Spleen (tissue), 11 donors: ENCODE results near the gene MBOAT2. TPM values are rescaled to one million over a fixed set of nuclear protein-coding genes. Genes with fewer than 3 reads are reported as not detected.

Source experiments
- DNase-seq: peaks from one replicate; pipeline ENCODE4 v3.0.0-alpha.2; 2020
- H3K27ac ChIP-seq, 8 donors: fragments of 200-600 bp; sonication (generic) in 7 of 8; 1 replicate in 4 of 8; 2 replicates in 4 of 8; pipeline versions ENCODE4 v1.5.0 to v1.8.0; 2016 to 2021; ENCODE audit warnings: inconsistent platforms in 4 of 8, mild to moderate bottlenecking in 4 of 8, moderate library complexity in 1 of 8
- H3K27me3 ChIP-seq, 7 donors: fragments of 200-600 bp; sonication (generic) in 6 of 7; replicated peaks in 1 of 7; 1 replicate in 4 of 7; 2 replicates in 3 of 7; pipeline versions ENCODE4 v1.5.0 to v1.8.0; 2016 to 2021; ENCODE audit warnings: inconsistent platforms in 3 of 7, mild to moderate bottlenecking in 1 of 7
- H3K36me3 ChIP-seq, 6 donors: fragments of 200-600 bp; sonication (generic) in 5 of 6; 1 replicate in 4 of 6; 2 replicates in 2 of 6; pipeline versions ENCODE4 v1.5.0 to v1.8.0; 2016 to 2021; ENCODE audit warnings: inconsistent platforms in 2 of 6
- H3K4me1 ChIP-seq, 6 donors: fragments of 200-600 bp; sonication (generic) in 5 of 6; 1 replicate in 3 of 6; 2 replicates in 3 of 6; pipeline versions ENCODE4 v1.5.0 to v1.8.0; 2016 to 2021; ENCODE audit warnings: inconsistent platforms in 3 of 6
- H3K4me3 ChIP-seq, 8 donors: fragments of 200-600 bp; sonication (generic) in 7 of 8; 1 replicate in 4 of 8; 2 replicates in 4 of 8; pipeline versions ENCODE4 v1.5.0 to v1.8.0; 2016 to 2021; ENCODE audit warnings: inconsistent platforms in 4 of 8, mild to moderate bottlenecking in 4 of 8, moderate library complexity in 2 of 8
- H3K9me3 ChIP-seq, 8 donors: fragments of 200-600 bp; sonication (generic) in 7 of 8; 1 replicate in 4 of 8; 2 replicates in 4 of 8; pipeline versions ENCODE4 v1.5.0 to v1.8.0; 2016 to 2021; ENCODE audit warnings: inconsistent platforms in 4 of 8
- CTCF ChIP-seq, 11 experiments: fragments of 200-600 bp in 7 of 11; fragments of 450-650 bp in 4 of 11; sonication (generic) in 4 of 11; IDR thresholded peaks in 8 of 11; conservative IDR thresholded peaks in 3 of 11; 1 replicate in 7 of 11; 2 replicates in 4 of 11; pipeline versions ENCODE4 v1.4.0 to v1.8.0; 2016 to 2021; ENCODE audit warnings: antibody characterized with exemption in 11 of 11, inconsistent platforms in 4 of 11, mild to moderate bottlenecking in 1 of 11
- POLR2A ChIP-seq, 3 donors: fragments of 450-650 bp; IDR thresholded peaks; one replicate each; pipeline ENCODE4 v1.5.1; 2017; ENCODE audit warnings: antibody characterized with exemption in 3 of 3, mild to moderate bottlenecking in 1 of 3
- POLR2AphosphoS5 ChIP-seq, 3 donors: sonication (generic); formaldehyde crosslinking; IDR thresholded peaks; one replicate each; pipeline ENCODE4 v1.5.1; 2017; ENCODE audit warnings: antibody characterized with exemption in 3 of 3
- WGBS, 5 donors: extraction: QIAGEN DNeasy Blood & Tissue Kit in 3 of 5; methylation state at CpG; one replicate each; pipeline versions ENCODE4 v1.1.5 to v1.1.7; 2013 to 2018; 5-methylcytosine and 5-hydroxymethylcytosine counted together
- intact Hi-C: fragments of 100-400 bp; cut with DNase I; formaldehyde crosslinking; loops from one replicate; pipeline ENCODE4 v1.15.0; 2023; ENCODE audit warnings: low total_unique reads
- polyA plus RNA-seq, 3 donors: library from polyadenylated mRNA; stranded (reverse); fragments of 200-250 nt; gene quantifications; one replicate each; pipeline ENCODE4 v1.2.1, GENCODE V29; 2013
- total RNA-seq, 7 donors: library from RNA; depleted of rRNA in 3 of 7; stranded (reverse); fragments of >200 nt in 3 of 7; fragmentation: NEBNext Ultra II Directional in 4 of 7; extraction: Animal tissue kit (Norgen Biotek cat#: 25700) in 4 of 7; gene quantifications; one replicate each; pipeline versions ENCODE4 v1.1.0 to v1.2.1, GENCODE V29; 2016 to 2021
- donor health status: healthy with polysubstance abuse.
- donor health status: DM: no; HTN: no; CAD: no; lungs with moderate emphysema.
- donor health status: DM: no; HTN: no; CAD: no.
- donor health status: Bipolar disorder and iron deficiency.
- donor health status: healthy.
- donor health status: DM: no; HTN: no; CAD: no.
- donor health status: DM: yes; HTN: yes; CAD: no.

Gene MBOAT2
- total and polyA plus RNA-seq, 10 donors = 1.9 to 44.1 (median 18.3) TPM

DNA sequence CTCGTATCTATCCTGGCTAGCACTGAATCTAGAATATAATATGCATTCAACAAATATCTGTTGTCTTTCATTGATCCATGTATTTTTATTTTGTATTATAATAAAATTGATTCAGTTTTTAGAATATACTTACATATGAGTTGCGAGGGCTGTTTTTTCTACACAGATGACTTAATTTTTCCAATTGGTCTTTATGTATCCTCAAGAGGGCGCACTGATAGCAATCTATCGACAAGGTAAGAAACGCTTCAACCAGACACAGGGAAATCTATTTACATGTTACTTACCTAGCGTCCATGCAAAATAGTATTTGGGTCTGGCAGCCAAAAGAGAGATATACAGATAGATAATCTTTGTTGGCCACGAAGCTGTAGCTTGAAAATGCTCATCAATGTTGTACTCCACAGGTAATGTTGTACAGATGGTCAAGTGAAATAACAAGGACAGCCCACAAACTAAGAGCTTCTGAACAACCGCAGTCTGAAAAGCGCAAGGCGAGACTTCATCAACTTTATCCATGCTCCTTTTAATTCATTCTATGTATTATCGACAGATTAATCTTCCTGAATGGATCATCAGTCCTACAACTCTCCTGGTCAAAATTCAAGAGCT lies 130.6 kb downstream of the MBOAT2 start:
- H3K27ac ChIP-seq = no peak overlapping the region
- WGBS, 5 donors = 51 to 59% (median 53%) methylated on average over 11 of the region's 11 CpGs
- no peaks in the 10 kb centered on the region for H3K9me3 ChIP-seq
- TF ChIP-seq POLR2AphosphoS5 (IDR thresholded peaks at IDR 0.05) (no peak), CTCF (IDR thresholded peaks at IDR 0.05 in 8 of 11, conservative IDR thresholded peaks at IDR 0.05 in 3 of 11) (peak in 5 of 11 experiments; percentile 29 to 46 (median 37)), POLR2A (IDR thresholded peaks at IDR 0.05) (no peak)
- no peaks in the 10 kb centered on the region for H3K27me3 ChIP-seq
- intact Hi-C loops = no loop called here
- H3K4me3 ChIP-seq = no peak overlapping the region
- H3K36me3 ChIP-seq = peaks cover 0 to 33% (median 0%) of the 10 kb centered on the region in 6 donors
- no peaks in the 10 kb centered on the region for H3K4me1 ChIP-seq
- DNase-seq = no peak

GRCh38 chr2:8870441-8870840 lies 133.0 kb downstream of the MBOAT2 start:
- TF ChIP-seq POLR2AphosphoS5 (IDR thresholded peaks at IDR 0.05) (no peak), POLR2A (IDR thresholded peaks at IDR 0.05) (no peak), CTCF (IDR thresholded peaks at IDR 0.05 in 8 of 11, conservative IDR thresholded peaks at IDR 0.05 in 3 of 11) (no peak)
- intact Hi-C loops = no loop called here
- Histone ChIP-seq H3K36me3 (peaks cover 0 to 24% (median 0%) of the 10 kb centered on the region in 6 donors), H3K9me3 (no peaks in the 10 kb centered on the region), H3K4me3 (no peak overlapping the region), H3K27me3 (no peaks in the 10 kb centered on the region), H3K27ac (no peak overlapping the region), H3K4me1 (no peaks in the 10 kb centered on the region)
- 79 to 94% (median 84%) methylated on average over 2 of the region's 2 CpGs for WGBS, 5 donors
- DNase-seq = no peak

DNA sequence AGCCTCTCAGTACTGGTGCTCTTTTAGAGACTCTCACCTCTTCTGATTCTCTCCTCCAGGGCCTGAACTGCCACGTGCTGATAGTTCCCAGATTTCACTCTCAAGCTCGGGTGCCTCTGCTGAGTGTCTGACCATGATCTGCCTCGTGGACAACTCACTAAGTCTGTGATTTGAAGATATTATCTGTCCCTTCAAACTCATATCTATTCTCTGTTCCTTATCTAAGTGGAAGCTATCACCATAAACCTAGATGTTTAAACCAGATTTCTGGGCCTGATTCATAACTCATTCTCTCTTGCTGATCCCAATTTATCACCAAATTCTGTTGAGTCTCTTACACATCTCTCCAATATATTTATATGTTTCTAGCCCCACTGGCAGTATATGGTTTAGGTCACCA lies 136.1 kb downstream of the MBOAT2 start:
- no peak for TF ChIP-seq POLR2A (IDR thresholded peaks at IDR 0.05)
- TF ChIP-seq CTCF (IDR thresholded peaks at IDR 0.05 in 8 of 11, conservative IDR thresholded peaks at IDR 0.05 in 3 of 11) = no peak
- no peak for TF ChIP-seq POLR2AphosphoS5 (IDR thresholded peaks at IDR 0.05)
- Histone ChIP-seq H3K4me1 (no peaks in the 10 kb centered on the region), H3K27me3 (no peaks in the 10 kb centered on the region), H3K27ac (no peak overlapping the region), H3K36me3 (peaks cover 0 to 49% (median 0%) of the 10 kb centered on the region in 6 donors), H3K4me3 (no peak overlapping the region), H3K9me3 (no peaks in the 10 kb centered on the region)
- no peak for DNase-seq
- intact Hi-C loops = no loop called here
- WGBS, 5 donors = 84 to 90% (median 87%) methylated on average over 3 of the region's 3 CpGs

DNA sequence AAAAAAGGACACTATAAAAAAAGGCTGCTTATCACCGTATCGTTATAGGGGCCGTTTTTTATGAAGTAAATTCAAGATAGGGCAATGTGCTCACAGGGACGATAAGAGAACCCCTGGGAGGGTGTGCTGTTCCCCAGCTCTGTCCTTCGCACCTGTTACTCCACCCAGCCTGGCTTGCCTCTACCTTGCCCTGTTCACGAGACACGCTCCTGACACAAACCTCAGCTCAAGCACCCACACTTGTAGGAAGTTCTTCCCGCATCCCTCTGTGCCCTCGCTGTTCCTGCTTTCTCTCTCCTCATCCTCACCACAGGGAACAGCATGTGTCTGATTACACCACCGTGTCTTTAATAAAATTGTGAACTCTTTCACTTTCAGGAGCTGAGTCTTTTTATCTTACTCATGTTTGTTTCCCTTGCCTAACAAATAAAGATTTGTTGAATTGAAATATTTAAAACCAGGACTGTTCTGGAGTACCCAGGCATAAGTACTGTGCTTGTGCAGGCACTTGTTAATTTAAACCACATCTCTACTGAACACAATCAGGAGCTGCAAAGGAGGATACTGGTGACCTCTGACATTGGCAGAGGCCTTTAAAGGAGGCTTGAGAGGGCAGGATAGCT lies 140.0 kb downstream of the MBOAT2 start:
- no peak overlapping the region for H3K27ac ChIP-seq
- 90 to 94% (median 93%) methylated on average over 10 of the region's 10 CpGs for WGBS, 5 donors
- no peaks in the 10 kb centered on the region for H3K9me3 ChIP-seq
- no peak for DNase-seq
- no peaks in the 10 kb centered on the region for H3K4me1 ChIP-seq
- TF ChIP-seq CTCF (IDR thresholded peaks at IDR 0.05 in 8 of 11, conservative IDR thresholded peaks at IDR 0.05 in 3 of 11) (no peak), POLR2A (IDR thresholded peaks at IDR 0.05) (no peak), POLR2AphosphoS5 (IDR thresholded peaks at IDR 0.05) (no peak)
- no peak overlapping the region for H3K4me3 ChIP-seq
- H3K36me3 ChIP-seq = peaks cover 0 to 58% (median 0%) of the 10 kb centered on the region in 6 donors
- intact Hi-C loops = no loop called here
- no peaks in the 10 kb centered on the region for H3K27me3 ChIP-seq
